ENCODE measurements around the gene FRMPD2. TPM values are rescaled to one million over a fixed set of nuclear protein-coding genes. Genes with fewer than 3 reads are reported as not detected.
"Not testable (repeated sequence)": the region's sequence is repeated elsewhere in the genome, so short reads cannot be mapped to it uniquely, and the experiment has no call there.

FRMPD2 gene
- polyA plus RNA-seq, 3 donors, result not detected

DNA sequence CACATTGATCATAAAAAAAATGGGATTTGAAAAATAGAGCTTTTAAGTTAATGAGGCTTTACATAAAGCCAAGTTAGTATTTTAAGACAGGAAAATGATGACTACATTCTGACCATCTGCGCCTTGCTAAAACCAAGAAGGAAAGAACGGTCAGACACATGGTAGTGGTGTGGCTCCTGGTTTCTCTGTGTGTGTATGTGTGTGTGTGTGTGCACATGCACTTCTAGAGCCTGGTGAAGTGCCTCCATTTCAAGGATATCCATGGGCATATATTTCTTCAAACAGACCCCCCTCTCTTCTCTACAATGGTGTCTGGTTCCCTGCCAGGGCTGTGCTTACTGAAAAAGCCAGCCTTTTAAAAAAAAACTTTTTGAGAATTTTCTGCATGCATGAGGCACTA lies 80.9 kb downstream of the FRMPD2 start:
- H3K27ac ChIP-seq (ENCODE audit: low read depth, low read length), result no peak overlapping the region
- 83 to 93% (median 87%) methylated on average over 2 of the region's 2 CpGs for WGBS, 3 donors

GRCh38 chr10:48192881-48193450 lies 81.5 kb downstream of the FRMPD2 start:
- WGBS, 3 donors, result 64 to 69% (median 68%) methylated on average over 9 of the region's 9 CpGs
- H3K27ac ChIP-seq (ENCODE audit: low read depth, low read length), result no peak overlapping the region

DNA sequence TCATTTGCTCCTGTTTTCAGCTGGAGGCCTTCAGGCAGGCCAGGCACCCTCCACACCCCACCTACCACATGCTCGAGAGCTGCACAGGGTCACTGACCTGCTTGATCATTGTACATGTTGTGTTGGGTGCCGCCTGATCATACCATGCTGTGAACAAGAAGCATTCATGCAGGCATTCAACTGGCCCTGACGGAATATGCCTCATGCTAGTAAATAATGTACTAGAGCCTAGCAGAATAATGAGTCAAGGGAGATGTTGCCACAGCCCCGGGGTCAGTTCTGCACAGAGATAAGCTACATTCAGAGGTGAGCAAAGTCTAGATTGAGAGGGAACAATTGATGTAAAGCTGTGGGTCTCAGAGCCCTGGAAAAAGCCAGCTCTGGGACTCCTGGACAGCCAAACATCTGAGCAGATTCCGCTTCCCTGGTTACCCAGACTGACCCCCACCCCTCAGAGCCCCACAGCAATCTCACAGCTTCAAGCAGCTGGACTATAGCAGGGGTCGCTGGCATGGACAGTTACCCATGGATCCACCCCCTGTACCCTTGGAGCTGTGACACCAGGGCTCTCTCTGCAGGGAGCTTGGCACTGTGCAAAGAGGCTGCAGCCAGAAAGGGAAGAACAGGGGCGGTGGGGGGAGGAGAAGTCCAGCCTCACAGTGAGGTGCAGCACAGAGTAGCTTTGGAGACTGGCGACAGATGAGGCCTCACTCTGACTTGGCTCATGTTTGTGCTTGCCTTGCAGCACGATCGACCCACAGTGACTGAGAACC lies 86.6 kb downstream of the FRMPD2 start:
- H3K27ac ChIP-seq (ENCODE audit: low read depth, low read length), result no peak overlapping the region
- 67 to 75% (median 75%) methylated on average over 10 of the region's 10 CpGs for WGBS, 3 donors

DNA sequence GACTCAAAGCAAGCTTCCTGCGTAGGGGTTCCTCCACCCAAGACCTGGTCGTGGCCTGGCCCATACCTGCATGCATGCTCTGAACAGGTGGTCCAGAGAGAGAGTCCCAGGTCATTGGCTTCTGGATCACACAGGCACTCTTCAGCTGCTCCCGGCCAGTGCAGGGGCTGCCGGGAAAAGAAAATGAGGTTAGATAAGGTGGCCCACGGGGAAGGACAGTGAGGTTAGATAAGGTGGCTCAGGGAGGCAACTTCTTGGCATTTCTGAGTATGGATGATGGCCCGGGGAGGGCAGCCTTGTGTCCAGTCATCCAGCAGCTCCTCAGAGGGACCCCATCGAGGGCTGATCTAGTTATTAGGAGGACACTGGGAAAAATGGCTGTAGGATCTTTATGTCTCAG lies 87.4 kb downstream of the FRMPD2 start:
- 80 to 86% (median 85%) methylated on average over 7 of the region's 7 CpGs for WGBS, 3 donors
- H3K27ac ChIP-seq (ENCODE audit: low read depth, low read length), result no peak overlapping the region

- H3K27ac ChIP-seq (ENCODE audit: low read depth, low read length), result not testable (repeated sequence)
- WGBS, 3 donors, result 84 to 96% (median 87%) methylated on average over 9 of the region's 9 CpGs
Measured at GRCh38 chr10:48186264-48186804, 88.2 kb downstream of the FRMPD2 start.

GRCh38 chr10:48184224-48184623 lies 90.3 kb downstream of the FRMPD2 start:
- WGBS, 3 donors, result 65 to 84% (median 74%) methylated on average over 4 of the region's 4 CpGs

GRCh38 chr10:48172715-48173114 lies 101.8 kb downstream of the FRMPD2 start:
- WGBS, 3 donors, result 44 to 67% (median 63%) methylated on average over 2 to 5 of the region's 5 CpGs
- H3K27ac ChIP-seq (ENCODE audit: low read depth, low read length), result not testable (repeated sequence)

More at GRCh38 chr10:48184224-48184623, 90.3 kb downstream of the FRMPD2 start:
- no peak overlapping the region for H3K27ac ChIP-seq (ENCODE audit: low read depth, low read length)

- 21 to 28% (median 25%) methylated on average over 2 to 3 of the region's 5 CpGs for WGBS, 3 donors
- not testable (repeated sequence) for H3K27ac ChIP-seq (ENCODE audit: low read depth, low read length)
Measured at GRCh38 chr10:48160670-48161069, 113.8 kb downstream of the FRMPD2 start.

- WGBS, 3 donors, result 77 to 79% (median 78%) methylated on average over 6 of the region's 6 CpGs
- H3K27ac ChIP-seq (ENCODE audit: low read depth, low read length), result not testable (repeated sequence)
Measured at GRCh38 chr10:48160163-48160562, 114.3 kb downstream of the FRMPD2 start.

GRCh38 chr10:48154211-48155140 lies 120.0 kb downstream of the FRMPD2 start:
- H3K27ac ChIP-seq (ENCODE audit: low read depth, low read length), result not testable (repeated sequence)
- 40 to 57% (median 46%) methylated on average over 4 to 6 of the region's 6 CpGs for WGBS, 3 donors

GRCh38 chr10:48147643-48148042 lies 126.9 kb downstream of the FRMPD2 start:
- WGBS, 3 donors, result 77 to 88% (median 84%) methylated on average over 1 of the region's 3 CpGs
- H3K27ac ChIP-seq (ENCODE audit: low read depth, low read length), result not testable (repeated sequence)

DNA sequence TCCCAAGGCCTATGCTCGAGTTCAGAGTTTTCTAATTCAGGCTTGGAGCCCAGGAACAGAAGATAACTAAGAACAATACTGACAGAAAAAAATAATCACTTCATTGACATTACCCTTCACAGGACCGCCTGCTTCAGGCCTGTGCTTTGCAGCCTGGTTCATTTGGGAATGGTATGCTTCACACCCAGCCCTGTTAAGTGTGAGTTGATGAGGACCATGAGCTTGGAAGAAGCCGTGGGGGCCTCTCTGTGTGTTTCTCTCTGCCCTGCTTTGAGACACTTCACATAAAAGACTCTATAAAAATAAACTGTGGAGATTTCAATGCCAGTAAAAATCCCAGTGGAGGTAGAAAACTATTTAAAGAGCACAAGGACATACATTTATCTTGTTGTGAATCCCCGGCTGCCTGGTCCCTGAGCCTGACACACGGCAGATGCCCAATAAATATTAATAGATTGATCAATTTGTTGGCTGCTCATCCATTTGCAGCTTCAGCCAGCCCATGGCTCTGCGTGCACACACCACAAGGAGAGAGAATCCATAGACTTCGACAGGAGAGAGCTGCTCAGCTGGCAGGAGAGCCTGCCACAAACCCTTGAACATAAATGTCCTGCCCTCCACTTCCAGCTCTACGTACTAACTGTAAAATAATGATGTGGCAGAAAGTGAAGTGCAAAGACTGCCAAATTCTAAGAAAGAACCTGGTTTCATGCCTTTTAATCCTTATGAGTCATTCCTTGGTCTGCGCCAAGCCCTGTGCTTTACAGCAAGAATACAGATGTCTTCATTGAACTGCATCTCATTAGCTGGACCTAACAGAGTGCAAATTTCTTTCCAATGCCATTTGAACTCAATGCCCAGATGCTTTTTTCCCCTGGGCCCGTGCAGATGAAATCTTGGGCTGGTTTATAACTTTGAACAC lies 130.5 kb downstream of the FRMPD2 start:
- no CpG with 5 or more reads among the region's 10 CpGs for WGBS, 3 donors
- H3K27ac ChIP-seq (ENCODE audit: low read depth, low read length), result not testable (repeated sequence)

DNA sequence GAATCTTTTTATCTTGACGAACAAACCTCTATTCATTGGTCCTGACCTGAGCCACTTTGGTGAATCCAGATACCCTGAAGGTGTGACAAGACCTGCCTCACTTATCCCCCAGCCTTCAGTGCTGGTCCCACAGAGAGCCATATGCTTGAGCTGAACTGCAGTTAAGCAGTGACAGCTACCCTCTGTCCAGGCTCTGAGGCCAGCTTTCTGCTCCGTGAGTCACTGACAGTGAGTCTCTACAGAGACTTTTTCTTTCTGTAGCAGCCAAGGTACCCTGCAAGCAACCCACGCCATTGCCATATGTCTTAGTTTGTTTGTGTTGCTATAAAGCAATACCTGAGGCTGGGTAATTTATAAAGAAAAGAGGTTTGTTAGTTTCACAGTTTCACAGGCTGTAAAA lies 133.5 kb downstream of the FRMPD2 start:
- H3K27ac ChIP-seq (ENCODE audit: low read depth, low read length), result not testable (repeated sequence)
- 78 to 96% (median 87%) methylated on average over 1 to 2 of the region's 3 CpGs for WGBS, 3 donors

DNA sequence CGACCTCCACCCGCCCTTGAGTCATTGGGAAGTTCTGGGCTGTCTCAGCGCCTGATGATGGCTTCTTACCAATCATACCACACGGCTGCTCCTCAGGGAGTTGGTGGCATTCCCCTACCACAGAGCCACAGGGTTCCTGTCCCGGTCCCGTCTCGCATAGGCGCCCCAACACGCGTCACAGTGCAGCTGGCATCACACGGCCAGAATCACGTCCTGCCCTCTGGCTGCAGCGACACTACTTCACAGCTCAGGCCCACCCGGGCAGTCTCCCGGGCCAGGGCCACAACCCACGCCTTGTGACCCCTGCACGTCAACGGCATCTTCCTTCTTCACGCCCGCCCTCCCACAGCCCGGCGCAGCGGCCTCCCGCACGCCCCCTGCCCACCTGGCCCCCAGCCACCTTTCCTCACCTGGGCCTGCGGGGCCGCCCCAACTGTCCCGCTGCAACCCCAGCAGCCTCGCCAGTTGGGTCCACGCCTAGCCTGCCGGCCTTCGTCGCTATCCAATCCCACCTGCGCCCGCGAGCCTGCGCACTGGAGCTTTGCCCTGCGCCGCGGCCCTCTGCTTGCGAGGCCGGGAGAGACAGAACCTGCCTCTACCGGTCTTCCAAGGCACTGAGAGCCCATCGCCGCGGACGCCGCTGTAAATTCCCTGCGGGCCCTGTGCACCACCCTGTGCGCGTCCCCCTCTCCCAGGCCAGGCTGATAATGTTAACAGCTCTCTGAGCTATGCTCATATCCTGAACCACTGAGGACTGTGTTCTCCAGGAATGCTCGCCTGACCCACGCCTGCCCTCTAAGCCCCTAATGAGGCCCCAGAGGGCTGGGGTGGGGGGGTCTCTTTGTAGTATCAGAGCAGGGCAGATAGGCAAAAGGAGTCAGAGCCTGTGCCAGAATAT lies 134.3 kb downstream of the FRMPD2 start:
- 27 to 60% (median 59%) methylated on average over 10 to 18 of the region's 53 CpGs for WGBS, 3 donors
- H3K27ac ChIP-seq (ENCODE audit: low read depth, low read length), result not testable (repeated sequence)

DNA sequence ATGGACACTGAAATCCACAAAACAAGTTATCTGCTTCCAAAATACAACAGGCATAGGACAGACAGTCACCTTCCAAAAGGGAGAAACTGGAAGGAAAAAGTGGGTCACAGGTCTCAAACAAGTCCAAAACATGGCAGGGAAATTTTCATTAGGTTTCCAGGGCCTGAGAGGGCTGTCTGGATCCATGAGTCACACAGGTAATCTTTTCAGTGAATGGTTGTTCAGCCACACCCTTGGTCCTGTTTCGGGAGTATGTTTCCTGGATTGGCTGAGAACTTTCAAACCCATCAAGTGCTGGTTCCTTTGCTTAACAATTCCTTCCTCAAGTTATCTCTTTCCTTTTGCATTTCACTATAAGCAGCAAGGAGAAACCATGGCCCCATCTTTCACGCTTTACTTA lies 145.5 kb downstream of the FRMPD2 start:
- 44 to 86% (median 80%) methylated on average over 1 of the region's 2 CpGs for WGBS, 3 donors
- H3K27ac ChIP-seq (ENCODE audit: low read depth, low read length), result not testable (repeated sequence)

GRCh38 chr10:48126251-48126650 lies 148.2 kb downstream of the FRMPD2 start:
- no CpG with 5 or more reads among the region's 2 CpGs for WGBS, 3 donors
- not testable (repeated sequence) for H3K27ac ChIP-seq (ENCODE audit: low read depth, low read length)

DNA sequence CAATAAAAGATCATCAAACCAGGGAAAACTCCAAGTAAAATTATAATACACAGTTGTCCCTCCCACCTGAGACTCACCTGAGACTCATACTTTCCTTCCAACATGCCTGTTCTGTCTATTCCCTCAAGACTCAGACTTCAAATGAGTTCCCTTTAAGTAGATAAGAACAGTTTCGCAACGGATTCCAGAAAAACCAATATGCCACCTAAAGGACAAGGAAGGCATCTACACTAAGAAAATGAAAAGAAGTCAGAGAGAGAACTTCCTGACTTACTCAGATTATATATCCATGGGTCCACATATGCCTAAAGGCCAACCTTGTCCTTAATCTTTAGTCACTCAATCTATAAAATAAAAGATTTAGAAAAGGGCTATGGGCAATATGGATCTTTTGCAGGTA lies 148.9 kb downstream of the FRMPD2 start:
- not testable (repeated sequence) for H3K27ac ChIP-seq (ENCODE audit: low read depth, low read length)
- 0% methylated on average over 2 of the region's 2 CpGs; no CpG with 5 or more reads in 2 of the 3 donors for WGBS, 3 donors

All from adipose tissue (tissue), 3 donors.